Measurements from ENCODE around the gene QSOX2.
"Not testable (repeated sequence)": the region's sequence is repeated elsewhere in the genome, so short reads cannot be mapped to it uniquely, and the experiment has no call there.

QSOX2 gene

GRCh38 chr9:136250676-136251075, 5.1 kb upstream of the QSOX2 start:
- DNase-seq = no peak

- no peak for DNase-seq
Observed at GRCh38 chr9:136249877-136250559, 4.4 kb upstream of the QSOX2 start.

GRCh38 chr9:136248951-136249876, 3.6 kb upstream of the QSOX2 start:
- no peak for DNase-seq

- no peak for DNase-seq
Observed at GRCh38 chr9:136247947-136248637, 2.5 kb upstream of the QSOX2 start.

GRCh38 chr9:136247551-136247916, 1.9 kb upstream of the QSOX2 start:
- DNase-seq = no peak

- no peak for DNase-seq
Observed at GRCh38 chr9:136246849-136247550, 1.4 kb upstream of the QSOX2 start.

GRCh38 chr9:136244969-136245218, 718 bp downstream of the QSOX2 start:
- DNase-seq = no peak

- DNase-seq = no peak
Observed at GRCh38 chr9:136244122-136244968, 1.3 kb downstream of the QSOX2 start.

GRCh38 chr9:136243631-136244030, 2.0 kb downstream of the QSOX2 start:
- no peak for DNase-seq

- DNase-seq = no peak
Observed at GRCh38 chr9:136242918-136243525, 2.6 kb downstream of the QSOX2 start.

GRCh38 chr9:136242248-136242647, 3.4 kb downstream of the QSOX2 start:
- no peak for DNase-seq

GRCh38 chr9:136241542-136241941, 4.1 kb downstream of the QSOX2 start:
- DNase-seq = no peak

- DNase-seq = no peak
Observed at GRCh38 chr9:136240941-136241340, 4.7 kb downstream of the QSOX2 start.

GRCh38 chr9:136239983-136240330, 5.7 kb downstream of the QSOX2 start:
- no peak for DNase-seq

- DNase-seq = peak; percentile 36
Observed at GRCh38 chr9:136239135-136239982, 6.3 kb downstream of the QSOX2 start.

- DNase-seq = no peak
Observed at GRCh38 chr9:136238342-136238732, 7.3 kb downstream of the QSOX2 start.

- no peak for DNase-seq
Observed at GRCh38 chr9:136237486-136238341, 7.9 kb downstream of the QSOX2 start.

GRCh38 chr9:136236471-136237410, 8.9 kb downstream of the QSOX2 start:
- DNase-seq = not testable (repeated sequence)

Measured in NCI-H446 treated with DMSO at 0.1 percent for 48 hours (cell line).